Neural cell (in vitro differentiated cells): ENCODE data around the gene TXNL1. TPM values are rescaled to one million over a fixed set of nuclear protein-coding genes. Genes with fewer than 3 reads are reported as not detected.

ENCODE experiments used
- H2AFZ ChIP-seq: fragments of 200-600, 300-800 bp; sonication (generic), shearing (Covaris generic); 2 replicates; pipeline ENCODE4 v1.6.0; 2014; ENCODE audit warnings: low read depth, mild to moderate bottlenecking, antibody characterized with exemption, low read length, moderate library complexity
- H3F3A ChIP-seq: fragments of 200-600 bp; shearing (Covaris generic); 2 replicates; pipeline ENCODE4 v1.6.1; 2016; ENCODE audit warnings: mild to moderate bottlenecking, moderate library complexity, mixed read lengths, antibody characterized with exemption, low read length; ENCODE audit not compliant: insufficient read depth, poor library complexity, severe bottlenecking
- H3K27ac ChIP-seq: fragments of 200-600, 300-800 bp; sonication (generic), shearing (Covaris generic); 2 replicates; pipeline ENCODE4 v1.5.1; 2014; ENCODE audit warnings: mild to moderate bottlenecking, low read length, moderate library complexity
- H3K27me3 ChIP-seq: fragments of 300-800, 200-600 bp; sonication (generic), shearing (Covaris generic); 2 replicates; pipeline ENCODE4 v1.6.0; 2014; ENCODE audit warnings: mild to moderate bottlenecking, low read depth, low read length, moderate library complexity; ENCODE audit not compliant: insufficient read depth
- H3K36me3 ChIP-seq: fragments of 300-800, 200-600 bp; sonication (generic), shearing (Covaris generic); 2 replicates; pipeline ENCODE4 v1.5.1; 2014; ENCODE audit warnings: mild to moderate bottlenecking, antibody characterized with exemption, low read length, moderate library complexity; ENCODE audit not compliant: insufficient read depth
- H3K4me2 ChIP-seq: fragments of 300-800, 200-600 bp; sonication (generic), shearing (Covaris generic); 2 replicates; pipeline ENCODE4 v1.6.0; 2014; ENCODE audit warnings: mild to moderate bottlenecking, low read length
- H3K4me3 ChIP-seq: fragments of 300-800, 200-600 bp; sonication (generic), shearing (Covaris generic); 2 replicates; pipeline ENCODE4 v1.5.1; 2014; ENCODE audit warnings: mild to moderate bottlenecking, low read length, moderate library complexity
- H3K79me2 ChIP-seq: fragments of 200-600 bp; shearing (Covaris generic); replicated peaks from 2 replicates; pipeline ENCODE4 v1.6.0; 2014; ENCODE audit warnings: mild to moderate bottlenecking, low read length, moderate library complexity; ENCODE audit not compliant: insufficient read depth
- H3K9ac ChIP-seq: fragments of 300-800, 200-600 bp; sonication (generic), shearing (Covaris generic); 2 replicates; pipeline ENCODE4 v1.6.1; 2016; ENCODE audit warnings: mild to moderate bottlenecking, low read length, mixed read lengths
- H3K9me2 ChIP-seq: fragments of 200-600 bp; shearing (Covaris generic); 2 replicates; pipeline ENCODE4 v1.6.1; 2016; ENCODE audit warnings: mild to moderate bottlenecking, low read length, mixed read lengths; ENCODE audit not compliant: insufficient read depth
- H3K9me3 ChIP-seq: fragments of 200-600, 300-800 bp; sonication (generic), shearing (Covaris generic); 2 replicates; pipeline ENCODE4 v1.6.1; 2016; ENCODE audit warnings: mild to moderate bottlenecking, mixed run types, low read length, moderate library complexity, mixed read lengths
- H4K20me1 ChIP-seq: fragments of 200-600 bp; shearing (Covaris generic); 2 replicates; pipeline ENCODE4 v1.6.1; 2016; ENCODE audit warnings: mild to moderate bottlenecking, mixed run types; ENCODE audit not compliant: insufficient read depth
- CTCF ChIP-seq: fragments of 450-650 bp; IDR thresholded peaks from 2 replicates; pipeline ENCODE4 v1.5.1; 2014; ENCODE audit warnings: antibody characterized with exemption, mild to moderate bottlenecking, moderate library complexity; ENCODE audit not compliant: poor library complexity, severe bottlenecking
- EP300 ChIP-seq: fragments of 450-650 bp; conservative IDR thresholded peaks from 2 replicates; pipeline ENCODE4 v1.6.1; 2014; ENCODE audit warnings: antibody characterized with exemption, mild to moderate bottlenecking, moderate library complexity; ENCODE audit not compliant: poor library complexity, severe bottlenecking
- EZH2 ChIP-seq: fragments of 200-600, 300-800 bp; shearing (Covaris generic), sonication (generic); IDR thresholded peaks from 2 replicates; pipeline ENCODE4 v1.6.1; 2014; ENCODE audit warnings: antibody characterized with exemption, low read length, borderline replicate concordance, mild to moderate bottlenecking; ENCODE audit not compliant: insufficient read depth, poor library complexity, severe bottlenecking
- MXI1 ChIP-seq: fragments of 450-650 bp; conservative IDR thresholded peaks from 2 replicates; pipeline ENCODE4 v1.6.1; 2014; ENCODE audit warnings: antibody characterized with exemption, mild to moderate bottlenecking; ENCODE audit not compliant: poor library complexity, severe bottlenecking
- POLR2AphosphoS5 ChIP-seq: IDR thresholded peaks from 2 replicates; pipeline ENCODE4 v1.6.1; 2012
- RAD21 ChIP-seq: fragments of 450-650 bp; conservative IDR thresholded peaks from 2 replicates; pipeline ENCODE4 v1.6.1; 2014; ENCODE audit warnings: antibody characterized with exemption, mild to moderate bottlenecking, moderate library complexity
- REST ChIP-seq: IDR thresholded peaks from 2 replicates; pipeline ENCODE4 v1.6.1; 2012; ENCODE audit warnings: borderline replicate concordance
- SMC3 ChIP-seq: fragments of 450-650 bp; conservative IDR thresholded peaks from 2 replicates; pipeline ENCODE4 v1.6.1; 2014; ENCODE audit warnings: antibody characterized with exemption, mild to moderate bottlenecking, moderate library complexity; ENCODE audit not compliant: poor library complexity
- TAF1 ChIP-seq: IDR thresholded peaks from 2 replicates; pipeline ENCODE4 v1.6.1; 2012; ENCODE audit warnings: low read depth
- polyA plus RNA-seq: library from polyadenylated mRNA; depleted of rRNA; stranded (reverse); fragments of >200 nt; gene quantifications from 2 replicates; pipeline ENCODE4 v1.2.3, GENCODE V29; 2014

Gene TXNL1
- polyA plus RNA-seq, 1 donor from 2014 or later = 84.7 TPM

GRCh38 chr18:56645415-56646016 lies 7.1 kb upstream of the TXNL1 start:
- H3K9ac ChIP-seq = no peak overlapping the region
- no peak overlapping the region for H3K4me2 ChIP-seq
- H3K79me2 ChIP-seq = no peaks in the 10 kb centered on the region
- TF ChIP-seq SMC3 (peak; percentile 19), CTCF (peak; percentile 70), MXI1 (no peak), EP300 (no peak)
- H3K27ac ChIP-seq = no peak overlapping the region
- H3K9me2 ChIP-seq = no peaks in the 10 kb centered on the region
- H3K9me3 ChIP-seq = no peaks in the 10 kb centered on the region
- no peaks in the 10 kb centered on the region for H3K36me3 ChIP-seq
- H3F3A ChIP-seq = no peaks in the 10 kb centered on the region
- H4K20me1 ChIP-seq = no peaks in the 10 kb centered on the region
- H3K27me3 ChIP-seq = no peaks in the 10 kb centered on the region
- H2AFZ ChIP-seq = no peak overlapping the region
- H3K4me3 ChIP-seq = no peak overlapping the region

- no peak overlapping the region for H3K27ac ChIP-seq
- H3K27me3 ChIP-seq = no peaks in the 10 kb centered on the region
- no peak overlapping the region for H3K4me3 ChIP-seq
- no peaks in the 10 kb centered on the region for H3K79me2 ChIP-seq
- H3F3A ChIP-seq = peaks cover 4% of the 10 kb centered on the region
- no peaks in the 10 kb centered on the region for H3K9me2 ChIP-seq
- no peaks in the 10 kb centered on the region for H3K9me3 ChIP-seq
- no peaks in the 10 kb centered on the region for H4K20me1 ChIP-seq
- H3K4me2 ChIP-seq = no peak overlapping the region
- no peak overlapping the region for H2AFZ ChIP-seq
- no peak overlapping the region for H3K9ac ChIP-seq
- TF ChIP-seq TAF1 (no peak), REST (no peak), EP300 (no peak)
- no peaks in the 10 kb centered on the region for H3K36me3 ChIP-seq
These were observed 5.0 kb upstream of the TXNL1 start for GRCh38 chr18:56643381-56643780.

- Histone ChIP-seq H3K4me2 (no peak overlapping the region), H3K36me3 (no peaks in the 10 kb centered on the region), H3K9ac (no peak overlapping the region), H3K27ac (no peak overlapping the region), H3K4me3 (no peak overlapping the region), H2AFZ (no peak overlapping the region), H4K20me1 (no peaks in the 10 kb centered on the region), H3F3A (peaks cover 4% of the 10 kb centered on the region), H3K9me2 (no peaks in the 10 kb centered on the region), H3K79me2 (peaks cover 12% of the 10 kb centered on the region), H3K27me3 (no peaks in the 10 kb centered on the region), H3K9me3 (no peaks in the 10 kb centered on the region)
- TF ChIP-seq CTCF (no peak), EP300 (no peak), REST (no peak), RAD21 (no peak), EZH2 (no peak), SMC3 (no peak), TAF1 (no peak), POLR2AphosphoS5 (no peak), MXI1 (no peak)
These were observed 3.4 kb upstream of the TXNL1 start for GRCh38 chr18:56641714-56642337.
